Measurements from ENCODE around the gene OGA. TPM values are rescaled to one million over a fixed set of nuclear protein-coding genes. Genes with fewer than 3 reads are reported as not detected.

OGA gene
- total and polyA plus RNA-seq, 2 of the 8 experiments (the other 6 are each of a cell fraction or from before 2014, with no cell fraction given) = 31.2 to 107 TPM

DNA sequence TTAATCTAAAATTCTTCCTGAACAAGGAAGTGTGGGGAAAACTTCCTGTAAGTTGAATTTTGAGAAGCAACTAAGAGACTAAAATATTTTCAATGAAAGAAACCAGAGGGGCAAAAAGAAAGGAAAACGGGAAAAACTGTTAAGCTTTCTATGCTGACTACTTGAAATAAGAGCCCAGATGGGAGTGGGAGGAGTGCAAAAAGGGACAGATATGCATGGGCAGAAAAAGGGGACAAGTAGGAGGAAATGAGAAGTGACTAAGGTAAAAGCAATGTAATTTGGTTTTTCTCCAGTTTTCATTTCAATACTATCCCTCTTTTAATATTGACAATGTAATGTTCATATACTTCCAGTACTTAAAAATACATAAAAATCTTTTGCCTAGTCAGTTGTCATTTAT lies 11.1 kb downstream of the OGA start (continued):
- TF ChIP-seq ZNF274 (IDR thresholded peaks at IDR 0.05; ENCODE audit: borderline replicate concordance, extremely low read depth, low read length) = no peak
- no peak for TF ChIP-seq TAF1 (IDR thresholded peaks at IDR 0.05; ENCODE audit: low read depth, low read length)

All from H1 (cell line).